Activated CD4-positive, CD25-positive, alpha-beta regulatory T cell treated with anti-CD3 and anti-CD28 coated beads, Interleukin-2, amount 50 U/mL, for 16 hours (primary cell): Measurements from ENCODE around the gene MCEMP1.

Experiments used
- DNase-seq: peaks from one replicate; pipeline ENCODE4 v3.0.0-alpha.2; 2020; ENCODE audit warnings: low read depth, low spot score

The MCEMP1 gene

GRCh38 chr19:7697721-7698287, 20.9 kb downstream of the MCEMP1 start:
- no peak for DNase-seq

GRCh38 chr19:7698583-7698982, 21.7 kb downstream of the MCEMP1 start:
- DNase-seq, result no peak

GRCh38 chr19:7699003-7699402, 22.1 kb downstream of the MCEMP1 start:
- DNase-seq, result no peak

- no peak for DNase-seq
These were observed 22.8 kb downstream of the MCEMP1 start for GRCh38 chr19:7699417-7700401.

- DNase-seq, result no peak
These were observed 24.3 kb downstream of the MCEMP1 start for GRCh38 chr19:7701049-7701653.

- no peak for DNase-seq
These were observed 25.0 kb downstream of the MCEMP1 start, which contains the start of gene FCER2 for GRCh38 chr19:7701654-7702457. Gene FCER2, minus strand, starts transcription at chr19:7702131. Its CDS starts 2,371 bp downstream, at chr19:7699760.

- no peak for DNase-seq
These were observed 26.4 kb downstream of the MCEMP1 start for GRCh38 chr19:7703332-7703731.

GRCh38 chr19:7704280-7705060, 27.6 kb downstream of the MCEMP1 start:
- no peak for DNase-seq

- DNase-seq, result peak; percentile 62
These were observed 28.7 kb downstream of the MCEMP1 start for GRCh38 chr19:7705387-7706187.

- no peak for DNase-seq
These were observed 29.5 kb downstream of the MCEMP1 start for GRCh38 chr19:7706188-7706954.

GRCh38 chr19:7706955-7707456, 30.1 kb downstream of the MCEMP1 start:
- DNase-seq, result no peak

- no peak for DNase-seq
These were observed 33.1 kb downstream of the MCEMP1 start for GRCh38 chr19:7709932-7710460.

- DNase-seq, result no peak
These were observed 33.7 kb downstream of the MCEMP1 start for GRCh38 chr19:7710616-7711015.

- no peak for DNase-seq
These were observed 38.8 kb downstream of the MCEMP1 start for GRCh38 chr19:7715671-7716070.

- no peak for DNase-seq
These were observed 39.9 kb downstream of the MCEMP1 start for GRCh38 chr19:7716762-7717161.

GRCh38 chr19:7718668-7719067, 41.8 kb downstream of the MCEMP1 start:
- no peak for DNase-seq

GRCh38 chr19:7720351-7720750, 43.5 kb downstream of the MCEMP1 start:
- no peak for DNase-seq

- no peak for DNase-seq
These were observed 45.4 kb downstream of the MCEMP1 start for GRCh38 chr19:7722231-7722651.

- DNase-seq, result no peak
These were observed 48.9 kb downstream of the MCEMP1 start for GRCh38 chr19:7725791-7726190.
